A549 (cell line): ENCODE data around the gene FGG. TPM values are rescaled to one million over a fixed set of nuclear protein-coding genes. Genes with fewer than 3 reads are reported as not detected.
A peak's percentile ranks its signal among the peaks of the same experiment; 100 is the strongest.

Experiments
- ATAC-seq, 2 experiments: fragments of 200-7000 bp in 1 of 2; fragments of >200 bp in 1 of 2; cut with Nextera tagmentation in 1 of 2; cut with Tn5 transposase in 1 of 2; 3 replicates each; pipeline versions ENCODE4 v1.8.0 to v1.9.1; 2018 to 2020; ENCODE audit warnings: mild to moderate bottlenecking in 1 of 2, moderate library complexity in 1 of 2
- CTCF ChIA-PET: fragments of 300-600 bp; sonication (Branson Sonifier 250); formaldehyde crosslinking; extraction: SDS; loops from one replicate; lab custom pipeline; 2021; ENCODE audit warnings: antibody characterized with exemption, inconsistent platforms; lab: Yijun Ruan, JAX
- POLR2A ChIA-PET: fragments of 350-600 bp; formaldehyde crosslinking; extraction: SDS; loops from one replicate; lab custom pipeline; 2021; ENCODE audit warnings: antibody characterized with exemption, inconsistent platforms; lab: Yijun Ruan, JAX
- DNase-seq, 2 experiments: peaks; one replicate each; pipeline versions ENCODE4 v3.0.0 to v3.0.0-alpha.2; 2011 to 2016; ENCODE audit warnings: low read depth in 1 of 2, low spot score in 1 of 2
- FAIRE-seq: peaks from 2 replicates; lab custom pipeline; 2011; peaks lifted over from hg19 to GRCh38; lab: Jason Lieb, UNC
- H3K27ac ChIP-seq, 2 experiments: fragments of >200 bp; sonication (Bioruptor Twin); formaldehyde crosslinking; 3 replicates each; pipeline ENCODE4 v1.5.1; 2016 to 2017
- H3K4me1 ChIP-seq: fragments of >200 bp; sonication (Bioruptor Twin); formaldehyde crosslinking; 3 replicates; pipeline ENCODE4 v1.6.1; 2016
- H3K4me2 ChIP-seq: fragments of >200 bp; sonication (Bioruptor Twin); formaldehyde crosslinking; 3 replicates; pipeline ENCODE4 v1.6.1; 2016
- H3K4me3 ChIP-seq: fragments of >200 bp; sonication (Bioruptor Twin); formaldehyde crosslinking; 3 replicates; pipeline ENCODE4 v1.5.1; 2016
- H3K9me3 ChIP-seq: fragments of >200 bp; sonication (Bioruptor Twin); formaldehyde crosslinking; 3 replicates; pipeline ENCODE4 v1.6.1; 2016
- BHLHE40 ChIP-seq: IDR thresholded peaks from 2 replicates; pipeline ENCODE4 v1.6.1; 2012; ENCODE audit warnings: low read depth, low read length, inconsistent platforms
- CBX8 ChIP-seq: fragments of 200-600 bp; sonication (generic); IDR thresholded peaks from 2 replicates; pipeline ENCODE4 v1.6.1; 2016
- CTCF ChIP-seq: fragments of >200 bp; sonication (Bioruptor Twin); formaldehyde crosslinking; IDR thresholded peaks from 3 replicates; pipeline ENCODE4 v1.5.1; 2016
- E2F6 ChIP-seq: IDR thresholded peaks from 2 replicates; pipeline ENCODE4 v1.6.1; 2012; ENCODE audit warnings: low read depth, borderline replicate concordance
- EHF ChIP-seq: fragments of 250-450 bp; sonication (Bioruptor Pico); IDR thresholded peaks from 2 replicates; pipeline ENCODE4 v1.5.0; 2020; ENCODE audit warnings: mild to moderate bottlenecking
- ESRRA ChIP-seq: fragments of 150-350 bp; IDR thresholded peaks from 2 replicates; pipeline ENCODE4 v1.6.1; 2014; ENCODE audit warnings: mild to moderate bottlenecking, low read length, borderline replicate concordance
- HDAC2 ChIP-seq: fragments of 200-600 bp; sonication (generic); IDR thresholded peaks from 2 replicates; pipeline ENCODE4 v1.6.1; 2016
- HES2 ChIP-seq: fragments of >200 bp; sonication (Bioruptor Twin); formaldehyde crosslinking; IDR thresholded peaks from 2 replicates; pipeline ENCODE4 v1.6.1; 2016
- HOXA7 ChIP-seq: fragments of 250-450 bp; sonication (Bioruptor Pico); IDR thresholded peaks from 2 replicates; pipeline ENCODE4 v1.5.0; 2020; ENCODE audit warnings: mild to moderate bottlenecking, moderate library complexity
- HOXB5 ChIP-seq: fragments of 250-450 bp; sonication (Bioruptor Pico); IDR thresholded peaks from 2 replicates; pipeline ENCODE4 v1.5.0; 2020; ENCODE audit warnings: mild to moderate bottlenecking, moderate library complexity
- PHF8 ChIP-seq: fragments of 200-600 bp; sonication (generic); IDR thresholded peaks from 2 replicates; pipeline ENCODE4 v1.6.1; 2016; ENCODE audit warnings: low read depth, mild to moderate bottlenecking, antibody characterized with exemption, moderate library complexity, borderline replicate concordance
- POLR2AphosphoS2 ChIP-seq: conservative IDR thresholded peaks from 2 replicates; pipeline ENCODE4 v1.6.1; 2012; ENCODE audit warnings: low read length, improper control_type of control experiment, inconsistent platforms
- RAD21 ChIP-seq, 2 experiments: fragments of >200 bp in 1 of 2; sonication (Bioruptor Twin) in 1 of 2; formaldehyde crosslinking in 1 of 2; IDR thresholded peaks in 1 of 2; conservative IDR thresholded peaks in 1 of 2; 2 replicates in 1 of 2; 3 replicates in 1 of 2; pipeline ENCODE4 v1.6.1; 2012 to 2018; ENCODE audit warnings: inconsistent platforms in 1 of 2
- RNF2 ChIP-seq: fragments of 200-600 bp; sonication (generic); IDR thresholded peaks from 2 replicates; pipeline ENCODE4 v1.6.1; 2016; ENCODE audit warnings: low read depth, mild to moderate bottlenecking, antibody characterized with exemption, moderate library complexity, borderline replicate concordance
- SMC3 ChIP-seq: fragments of >200 bp; sonication (Bioruptor Twin); formaldehyde crosslinking; IDR thresholded peaks from 3 replicates; pipeline ENCODE4 v1.6.1; 2018; ENCODE audit warnings: inconsistent platforms
- TFCP2L1 ChIP-seq: fragments of 250-450 bp; sonication (Bioruptor Pico); IDR thresholded peaks from 2 replicates; pipeline ENCODE4 v1.5.0; 2021; ENCODE audit warnings: mild to moderate bottlenecking
- ZSCAN20 ChIP-seq: fragments of 250-450 bp; sonication (Bioruptor Pico); IDR thresholded peaks from 2 replicates; pipeline ENCODE4 v1.8.0; 2022; ENCODE audit warnings: mild to moderate bottlenecking, moderate library complexity
- WGBS: methylation state at CpG from one replicate; pipeline ENCODE4 v1.1.6; 2017; ENCODE audit errors: missing lambda C conversion rate; 5-methylcytosine and 5-hydroxymethylcytosine counted together
- polyA plus RNA-seq, 4 experiments: library from polyadenylated mRNA; depleted of rRNA in 3 of 4; stranded (reverse); fragments of >200 nt; fragmentation: RNase III in 1 of 4; extraction: RNeasy Plus Mini Kit Qiagen cat#74134 plus additional on column Dnase treatment in 1 of 4; gene quantifications; 2 replicates in 3 of 4; 3 replicates in 1 of 4; pipeline ENCODE4 v1.2.3, GENCODE V29; 2011 to 2017
- TF ChIP-seq, protein P1 (sequence below): IDR thresholded peaks from 2 replicates; pipeline ENCODE4 v1.6.1; 2012

Gene FGG
- polyA plus RNA-seq, 2 of the 4 experiments (the other 2 are of a cell fraction) = 4.8 to 132 TPM

- POLR2A ChIA-PET = no interaction called here
- CTCF ChIA-PET = interaction anchor here (1.0 to 12.2 kb wide), 9 partner anchors 12 to 225 kb away, joined by 3 to 214 read pairs (median 8); partner anchors contain the start of genes FGB and PLRG1
- Histone ChIP-seq H3K4me2 (no peak overlapping the region), H3K4me3 (no peak overlapping the region), H3K9me3 (no peaks in the 10 kb centered on the region), H3K4me1 (peaks cover 19% of the 10 kb centered on the region), H3K27ac (no peak overlapping the region)
- no peak for ATAC-seq
- TF ChIP-seq EHF (CRISPR knock-in tag) (no peak), ESRRA (no peak)
- FAIRE-seq = no peak
- DNase-seq = no peak
- 75% methylated on average over 7 of the region's 7 CpGs for WGBS
Measured at GRCh38 chr4:154623995-154624394, 11.5 kb upstream of the FGG start.

DNA sequence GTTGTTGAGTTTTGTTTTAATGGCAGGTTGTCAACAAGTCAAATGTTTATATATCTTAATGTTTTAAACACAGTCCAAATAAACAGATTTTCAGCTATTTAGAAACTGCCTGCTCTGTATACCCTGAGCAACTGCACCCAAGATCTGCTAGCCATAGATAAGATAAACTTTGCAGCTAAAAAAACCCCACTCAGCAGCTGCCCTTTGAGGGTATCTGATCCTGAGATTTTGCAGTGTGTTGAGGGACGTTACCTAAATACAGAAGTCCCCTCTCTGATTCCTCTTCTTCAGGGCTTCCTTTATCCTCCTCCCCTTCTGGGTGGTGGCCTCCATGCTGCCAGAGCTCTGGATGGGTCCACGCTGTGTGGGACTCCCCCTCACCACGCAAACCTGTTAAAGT is 11.0 kb upstream of the FGG start:
- CTCF ChIA-PET = interaction anchor here (1.0 to 12.2 kb wide), 10 partner anchors 11 to 224 kb away, joined by 3 to 214 read pairs (median 6); partner anchors contain the start of genes FGB, FGG and PLRG1
- no peak overlapping the region for H3K4me3 ChIP-seq
- no peak for TF ChIP-seq SMC3
- no peak for TF ChIP-seq CBX8
- no peak for TF ChIP-seq BHLHE40
- TF ChIP-seq HOXB5 (CRISPR knock-in tag) = no peak
- TF ChIP-seq, protein P1, sequence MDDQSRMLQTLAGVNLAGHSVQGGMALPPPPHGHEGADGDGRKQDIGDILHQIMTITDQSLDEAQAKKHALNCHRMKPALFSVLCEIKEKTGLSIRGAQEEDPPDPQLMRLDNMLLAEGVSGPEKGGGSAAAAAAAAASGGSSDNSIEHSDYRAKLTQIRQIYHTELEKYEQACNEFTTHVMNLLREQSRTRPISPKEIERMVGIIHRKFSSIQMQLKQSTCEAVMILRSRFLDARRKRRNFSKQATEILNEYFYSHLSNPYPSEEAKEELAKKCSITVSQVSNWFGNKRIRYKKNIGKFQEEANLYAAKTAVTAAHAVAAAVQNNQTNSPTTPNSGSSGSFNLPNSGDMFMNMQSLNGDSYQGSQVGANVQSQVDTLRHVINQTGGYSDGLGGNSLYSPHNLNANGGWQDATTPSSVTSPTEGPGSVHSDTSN = no peak
- TF ChIP-seq HOXA7 (CRISPR knock-in tag) = no peak
- no peak for TF ChIP-seq ZSCAN20 (CRISPR knock-in tag)
- no peak for TF ChIP-seq HES2
- no peak for TF ChIP-seq HDAC2
- TF ChIP-seq, all 56 proteins: peak for 0
- FAIRE-seq (no peak), DNase-seq (no peak), ATAC-seq (no peak)
- H3K4me1 ChIP-seq = peaks cover 21% of the 10 kb centered on the region
- POLR2A ChIA-PET = no interaction called here
- no peaks in the 10 kb centered on the region for H3K9me3 ChIP-seq
- no peak overlapping the region for H3K27ac ChIP-seq
- WGBS = 67% methylated on average over 3 of the region's 3 CpGs
- H3K4me2 ChIP-seq = no peak overlapping the region

- ATAC-seq (peak; percentile 54 to 71; a peak in 3 of 6 replicates), DNase-seq (peak; percentile 42 to 63), FAIRE-seq (no peak)
- CTCF ChIA-PET = interaction anchor here (0.7 to 12.2 kb wide), 13 partner anchors 10 to 98 kb away, joined by 3 to 214 read pairs (median 4); partner anchors contain the start of genes FGB, FGG and PLRG1
- no peak for TF ChIP-seq E2F6
- peak; percentile 86 to 91 for TF ChIP-seq RAD21 (conservative IDR thresholded peaks at IDR 0.05 in 1 of 2, IDR thresholded peaks at IDR 0.05 in 1 of 2)
- TF ChIP-seq CTCF = peak; percentile 80
- no peak for TF ChIP-seq RNF2
- no peak for TF ChIP-seq PHF8
- no peak for TF ChIP-seq TFCP2L1 (CRISPR knock-in tag)
- no peak for TF ChIP-seq BHLHE40
- TF ChIP-seq SMC3 = peak; percentile 90
- no peak for TF ChIP-seq POLR2AphosphoS2
- peaks cover 29% of the 10 kb centered on the region for H3K4me1 ChIP-seq
- 0 out of 3 replicates have a peak overlapping the region, but pooled peaks have one; percentile 9 for H3K4me2 ChIP-seq
- POLR2A ChIA-PET = interaction anchor here (0.7 kb wide), 1 partner anchor 11 kb away, joined by 6 read pairs; no protein-coding TSS in a partner anchor
- H3K27ac ChIP-seq = peak overlapping the region in 1 of 2 experiments; percentile 37; a peak in 1 of 6 replicates
- no peaks in the 10 kb centered on the region for H3K9me3 ChIP-seq
- H3K4me3 ChIP-seq = no peak overlapping the region
Measured at GRCh38 chr4:154622598-154622997, 10.1 kb upstream of the FGG start.
